CD4-positive, alpha-beta T cell treated with Interleukin-15 for 4 hours (primary cell): ENCODE results near the gene TGM5.
"Not testable (repeated sequence)": the region's sequence is repeated elsewhere in the genome, so short reads cannot be mapped to it uniquely, and the experiment has no call there.

Experiments
- DNase-seq: peaks from one replicate; pipeline ENCODE4 v3.0.0-alpha.2; 2020; ENCODE audit warnings: low spot score

Gene TGM5

GRCh38 chr15:43218908-43219706 lies 47.6 kb downstream of the TGM5 start:
- DNase-seq, result no peak

- no peak for DNase-seq
These were observed 50.8 kb downstream of the TGM5 start for GRCh38 chr15:43215961-43216360.

DNA sequence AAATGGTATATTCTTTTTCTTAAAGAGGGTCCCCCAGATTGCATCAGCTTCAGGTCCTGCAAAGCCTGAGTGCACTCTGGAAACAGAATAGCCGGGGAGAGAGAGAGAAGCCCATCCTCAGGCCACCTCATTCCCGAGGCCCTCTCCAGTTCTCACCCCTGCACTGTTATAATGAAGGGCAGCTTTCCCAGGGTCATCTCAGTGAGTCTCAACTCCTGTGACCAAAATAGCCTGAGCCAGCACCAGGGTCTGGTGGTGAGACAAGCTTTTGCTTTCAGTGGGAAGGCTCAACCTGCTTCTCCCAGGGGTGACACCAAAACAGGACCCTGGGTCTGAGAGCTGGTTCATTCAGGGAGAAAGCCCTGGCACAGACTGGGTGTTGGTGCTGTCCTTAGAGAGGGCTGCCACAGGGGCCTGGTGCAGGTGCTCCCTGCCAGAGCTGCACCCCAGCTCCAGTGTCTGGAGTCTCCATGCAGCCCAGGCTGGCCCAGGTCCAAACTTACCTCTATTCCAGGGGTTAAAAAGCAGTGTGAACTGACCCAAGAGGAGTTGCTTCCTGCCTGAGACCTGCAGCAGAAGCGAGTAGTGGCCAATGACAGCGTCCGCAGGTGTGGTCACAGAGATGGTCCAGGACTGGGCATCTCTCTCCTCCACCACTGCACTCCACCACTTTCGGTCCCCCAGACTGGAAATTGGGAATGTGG lies 52.0 kb downstream of the TGM5 start:
- DNase-seq, result no peak

DNA sequence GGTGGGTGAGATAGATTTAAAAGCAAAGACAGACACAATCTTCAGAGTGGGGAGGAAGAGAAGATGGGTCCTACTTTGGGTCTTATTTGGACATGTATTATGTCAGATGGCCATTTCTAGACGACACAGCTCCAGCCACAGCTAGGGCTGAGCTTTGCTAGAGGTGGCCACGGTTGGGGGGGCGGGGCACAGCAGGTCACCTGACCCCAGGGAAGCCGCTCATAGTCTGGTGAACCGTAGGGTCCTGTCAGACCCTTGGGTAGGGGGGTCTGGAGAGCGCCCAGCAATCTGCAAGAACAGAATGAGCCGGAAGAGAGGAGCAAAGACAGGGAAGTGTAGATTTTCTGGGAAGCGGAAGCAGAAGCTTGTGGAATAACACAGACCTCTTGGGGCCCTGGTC lies 52.6 kb downstream of the TGM5 start:
- DNase-seq, result no peak

- DNase-seq, result no peak
These were observed 53.3 kb downstream of the TGM5 start for GRCh38 chr15:43213466-43213865.

DNA sequence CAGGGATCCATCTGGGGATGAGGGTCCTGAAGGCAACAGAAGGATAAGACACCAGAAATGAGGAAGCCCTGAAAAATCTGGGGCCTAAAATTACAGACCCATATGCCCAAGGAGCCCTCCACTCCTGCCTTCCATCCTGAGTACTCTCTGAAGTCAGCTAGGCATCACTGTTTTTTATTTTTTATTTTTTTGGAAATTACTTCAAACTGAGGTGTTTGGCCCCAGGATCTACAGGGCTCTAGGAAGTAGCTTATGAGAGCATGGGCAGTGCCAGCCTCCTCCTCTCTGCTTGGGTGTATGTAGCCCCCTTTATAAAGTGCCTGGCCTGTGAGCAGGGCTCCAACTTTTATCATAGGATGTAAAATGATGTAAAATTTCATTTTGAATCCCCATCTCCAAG lies 53.8 kb downstream of the TGM5 start:
- no peak for DNase-seq

- DNase-seq, result no peak
These were observed 54.4 kb downstream of the TGM5 start for GRCh38 chr15:43212299-43212698.

- DNase-seq, result no peak
These were observed 55.4 kb downstream of the TGM5 start for GRCh38 chr15:43211224-43211735.

GRCh38 chr15:43210807-43211206 lies 55.9 kb downstream of the TGM5 start:
- DNase-seq, result no peak

DNA sequence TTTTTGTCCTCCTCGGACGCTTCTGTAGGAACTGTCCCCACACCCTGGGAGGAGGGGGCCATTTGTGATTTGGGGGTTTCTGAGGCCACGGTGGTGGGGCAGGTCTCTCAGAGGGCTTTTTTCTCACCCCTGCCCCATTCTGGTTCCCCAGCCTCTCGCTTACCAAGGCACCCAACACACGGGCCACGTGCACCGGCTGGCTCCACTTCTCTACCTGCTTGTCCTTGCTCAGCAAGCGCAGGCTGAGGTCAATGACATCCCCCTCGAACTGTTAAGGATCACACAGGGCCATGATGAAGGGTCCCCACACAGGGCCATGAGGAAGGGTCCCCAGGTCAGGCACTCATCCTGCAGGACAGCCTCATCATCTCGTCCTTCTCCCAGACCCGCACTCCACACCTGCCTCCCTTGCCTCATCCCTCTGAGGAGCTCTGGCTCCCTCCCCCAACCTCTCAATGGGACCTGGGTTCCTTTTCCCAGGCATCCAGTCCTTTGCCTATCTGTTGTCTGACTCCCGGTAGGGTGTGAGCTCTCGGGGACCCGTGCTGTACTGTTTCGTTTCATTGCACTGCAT lies 56.5 kb downstream of the TGM5 start:
- DNase-seq, result no peak

DNA sequence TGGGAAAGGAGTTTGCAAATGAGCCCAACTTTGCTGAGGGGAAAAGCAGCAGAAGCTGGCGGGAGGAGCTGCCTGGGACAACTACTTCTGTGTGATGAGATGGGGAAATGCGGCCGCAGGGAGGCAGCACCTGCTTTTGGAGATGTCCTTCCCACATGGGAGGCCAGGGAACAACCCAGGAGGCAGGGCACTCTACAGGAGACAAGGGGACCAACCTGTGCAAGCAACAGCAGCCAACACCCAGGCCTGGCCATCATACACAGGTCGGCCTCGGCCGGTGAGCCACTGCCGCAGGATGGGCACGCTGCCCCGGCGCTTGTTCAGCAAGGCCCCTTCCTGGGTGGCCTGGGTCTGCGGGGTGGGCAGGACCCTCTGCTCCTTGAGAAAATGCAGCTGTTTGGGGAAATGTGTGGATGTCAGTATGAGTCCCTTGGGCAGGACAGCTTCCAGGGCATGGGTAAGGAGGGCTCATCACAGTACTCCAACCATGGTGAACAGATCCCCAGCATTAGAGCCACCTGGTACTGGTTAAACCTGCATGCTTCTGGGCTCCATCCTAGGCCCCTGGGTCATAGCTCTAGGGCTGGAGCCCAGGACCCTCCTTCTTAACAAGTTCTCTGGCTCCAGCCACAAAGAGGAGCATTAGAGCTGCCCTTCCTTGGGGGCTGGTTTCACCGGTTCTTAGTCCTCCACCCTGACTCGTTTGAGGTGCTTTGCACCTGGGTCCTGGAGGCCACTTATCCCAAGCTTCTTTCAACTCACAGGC lies 57.5 kb downstream of the TGM5 start:
- no peak for DNase-seq

- DNase-seq, result no peak
These were observed 58.4 kb downstream of the TGM5 start for GRCh38 chr15:43208052-43209002.

- no peak for DNase-seq
These were observed 59.7 kb downstream of the TGM5 start for GRCh38 chr15:43207024-43207423.

DNA sequence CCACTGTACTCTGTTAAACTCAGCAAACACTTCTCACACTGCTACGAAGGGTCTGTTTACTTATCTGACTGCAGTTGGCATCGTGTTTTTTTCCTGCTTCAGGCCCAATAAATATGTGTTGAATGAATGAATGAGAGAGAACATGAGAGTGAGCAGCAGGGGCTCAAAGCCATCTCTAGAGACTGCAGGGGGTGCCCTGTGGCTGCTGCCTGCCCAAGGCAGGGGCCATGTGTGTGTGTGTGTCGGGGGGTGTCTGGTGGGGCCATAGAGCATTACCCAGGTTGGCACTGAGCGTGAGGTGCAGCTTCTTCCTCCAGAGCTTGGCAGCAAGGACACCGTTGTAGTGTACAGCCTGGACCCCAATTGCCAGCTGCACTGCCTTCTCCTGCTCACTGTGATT lies 60.7 kb downstream of the TGM5 start:
- DNase-seq, result no peak

GRCh38 chr15:43204016-43204901 lies 62.5 kb downstream of the TGM5 start:
- DNase-seq, result peak; percentile 29

DNA sequence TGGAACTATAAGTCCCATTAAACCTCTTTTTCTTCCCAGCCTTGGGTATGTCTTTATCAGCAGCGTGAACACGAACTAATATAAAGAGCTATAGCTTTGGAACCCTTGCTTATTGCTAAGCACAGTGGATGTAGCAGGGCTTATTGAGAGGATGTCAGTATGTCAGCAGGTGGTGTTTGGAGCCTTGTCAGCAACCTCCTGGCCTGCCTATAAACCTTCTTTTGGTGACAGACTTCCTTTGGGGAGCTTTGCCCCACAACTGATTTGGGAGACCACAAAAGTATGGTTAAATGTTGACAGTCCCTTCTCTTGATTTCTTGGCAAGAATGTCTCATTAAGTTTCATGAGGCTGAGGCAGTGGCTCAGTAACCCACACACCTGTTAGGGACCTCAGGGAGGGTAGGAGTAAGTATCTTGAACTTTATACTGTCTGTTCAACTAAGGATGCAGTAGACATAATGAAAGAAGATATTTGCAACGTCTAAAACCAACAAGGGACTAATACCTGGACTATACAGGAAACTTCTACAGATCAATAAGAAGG lies 66.7 kb downstream of the TGM5 start:
- no peak for DNase-seq

DNA sequence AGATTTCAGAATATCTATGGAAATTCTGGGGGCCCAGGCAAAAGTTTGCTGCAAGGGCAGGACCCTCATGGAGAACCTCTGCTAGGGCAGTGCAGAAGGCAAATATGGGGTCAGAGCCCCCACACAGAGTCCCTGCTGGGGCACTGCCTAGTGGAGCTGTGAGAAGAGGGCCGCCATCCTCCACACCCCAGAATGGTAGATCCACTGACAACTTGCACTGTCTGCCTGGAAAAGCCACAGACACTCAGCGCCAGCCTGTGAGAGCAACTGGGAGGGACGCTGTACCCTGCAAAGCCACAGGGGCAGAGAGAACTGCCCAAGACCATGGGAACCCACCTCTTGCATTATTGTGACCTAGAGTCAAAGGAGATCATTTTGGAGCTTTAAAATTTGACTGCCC lies 67.7 kb downstream of the TGM5 start:
- DNase-seq, result no peak

GRCh38 chr15:43198556-43198955 lies 68.2 kb downstream of the TGM5 start:
- DNase-seq, result not testable (repeated sequence)

DNA sequence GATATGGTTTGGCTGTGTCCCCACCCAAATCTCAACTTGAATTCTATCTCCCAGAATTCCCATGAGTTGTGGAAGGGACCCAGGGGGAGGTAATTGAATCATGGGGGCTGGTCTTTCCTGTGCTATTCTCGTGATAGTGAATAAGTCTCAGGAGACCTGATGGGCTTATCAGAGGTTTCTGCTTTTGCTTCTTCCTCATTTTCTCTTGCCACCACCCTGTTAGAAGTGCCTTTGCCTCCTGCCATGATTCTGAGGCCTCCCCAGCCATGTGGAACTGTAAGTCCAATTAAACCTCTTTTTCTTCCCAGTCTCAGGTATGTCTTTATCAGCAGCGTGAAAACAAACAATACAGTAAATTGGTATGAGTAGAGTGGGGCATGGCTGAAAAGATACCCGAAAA lies 69.0 kb downstream of the TGM5 start:
- not testable (repeated sequence) for DNase-seq
